Epithelial cell of esophagus (primary cell): ENCODE results near the gene SNX24.
A peak's percentile ranks its signal among the peaks of the same experiment; 100 is the strongest.

ENCODE experiments used
- DNase-seq: peaks from one replicate; pipeline ENCODE4 v3.0.0; 2010; ENCODE audit warnings: low read depth
- H3K4me3 ChIP-seq: 2 replicates; pipeline ENCODE4 v1.5.1; 2011; ENCODE audit warnings: mild to moderate bottlenecking, low read length, control low read depth
- TF ChIP-seq, protein P1 (sequence below): IDR thresholded peaks from 2 replicates; pipeline ENCODE4 v1.5.1; 2011; ENCODE audit warnings: low read depth, mild to moderate bottlenecking, low read length, control low read depth, inconsistent platforms; ENCODE audit not compliant: insufficient read depth; ENCODE audit errors: missing control alignments

SNX24 gene

DNA sequence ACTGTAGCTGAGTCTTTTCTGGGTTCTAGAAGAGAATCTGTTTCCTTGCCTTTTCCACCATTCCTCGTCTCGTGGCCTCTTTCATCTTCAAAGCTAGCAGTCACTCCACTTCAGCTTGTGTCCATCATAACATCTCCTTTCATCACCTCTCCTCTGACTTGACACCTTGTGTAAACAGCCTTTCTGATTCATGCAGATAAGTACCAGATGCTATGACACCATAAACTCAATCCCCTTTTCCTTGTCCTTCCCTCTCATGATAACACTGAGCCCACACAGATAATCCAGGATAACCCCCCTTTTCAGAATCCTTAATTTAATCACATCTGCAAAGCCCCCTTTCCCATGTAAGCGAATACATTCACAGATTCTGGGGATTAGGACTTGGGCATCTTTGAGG, 95.5 kb downstream of the SNX24 start:
- TF ChIP-seq, protein P1, sequence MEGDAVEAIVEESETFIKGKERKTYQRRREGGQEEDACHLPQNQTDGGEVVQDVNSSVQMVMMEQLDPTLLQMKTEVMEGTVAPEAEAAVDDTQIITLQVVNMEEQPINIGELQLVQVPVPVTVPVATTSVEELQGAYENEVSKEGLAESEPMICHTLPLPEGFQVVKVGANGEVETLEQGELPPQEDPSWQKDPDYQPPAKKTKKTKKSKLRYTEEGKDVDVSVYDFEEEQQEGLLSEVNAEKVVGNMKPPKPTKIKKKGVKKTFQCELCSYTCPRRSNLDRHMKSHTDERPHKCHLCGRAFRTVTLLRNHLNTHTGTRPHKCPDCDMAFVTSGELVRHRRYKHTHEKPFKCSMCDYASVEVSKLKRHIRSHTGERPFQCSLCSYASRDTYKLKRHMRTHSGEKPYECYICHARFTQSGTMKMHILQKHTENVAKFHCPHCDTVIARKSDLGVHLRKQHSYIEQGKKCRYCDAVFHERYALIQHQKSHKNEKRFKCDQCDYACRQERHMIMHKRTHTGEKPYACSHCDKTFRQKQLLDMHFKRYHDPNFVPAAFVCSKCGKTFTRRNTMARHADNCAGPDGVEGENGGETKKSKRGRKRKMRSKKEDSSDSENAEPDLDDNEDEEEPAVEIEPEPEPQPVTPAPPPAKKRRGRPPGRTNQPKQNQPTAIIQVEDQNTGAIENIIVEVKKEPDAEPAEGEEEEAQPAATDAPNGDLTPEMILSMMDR, result no peak
- DNase-seq, result no peak
- H3K4me3 ChIP-seq, result no peak overlapping the region

DNA sequence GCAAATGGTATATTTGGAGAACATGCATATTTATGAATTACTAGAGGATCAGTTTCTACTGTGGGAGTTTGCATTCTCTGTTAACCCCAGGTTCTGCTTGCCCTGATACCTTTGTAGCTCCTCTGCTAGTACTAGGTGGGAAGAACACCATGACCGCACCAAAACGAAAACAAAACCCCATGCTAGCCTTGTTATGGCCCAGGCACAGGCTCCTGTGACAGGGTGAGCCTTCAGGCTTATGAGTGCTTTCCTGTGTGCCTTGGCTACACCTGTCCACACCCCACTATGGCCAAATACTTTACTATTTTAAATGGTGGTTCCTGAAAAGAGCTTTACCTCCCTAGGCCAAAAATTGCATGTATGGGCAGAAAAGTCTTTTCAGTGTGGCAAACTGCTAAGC, 96.3 kb downstream of the SNX24 start:
- TF ChIP-seq, protein P1, result no peak
- H3K4me3 ChIP-seq, result no peak overlapping the region
- no peak for DNase-seq

DNA sequence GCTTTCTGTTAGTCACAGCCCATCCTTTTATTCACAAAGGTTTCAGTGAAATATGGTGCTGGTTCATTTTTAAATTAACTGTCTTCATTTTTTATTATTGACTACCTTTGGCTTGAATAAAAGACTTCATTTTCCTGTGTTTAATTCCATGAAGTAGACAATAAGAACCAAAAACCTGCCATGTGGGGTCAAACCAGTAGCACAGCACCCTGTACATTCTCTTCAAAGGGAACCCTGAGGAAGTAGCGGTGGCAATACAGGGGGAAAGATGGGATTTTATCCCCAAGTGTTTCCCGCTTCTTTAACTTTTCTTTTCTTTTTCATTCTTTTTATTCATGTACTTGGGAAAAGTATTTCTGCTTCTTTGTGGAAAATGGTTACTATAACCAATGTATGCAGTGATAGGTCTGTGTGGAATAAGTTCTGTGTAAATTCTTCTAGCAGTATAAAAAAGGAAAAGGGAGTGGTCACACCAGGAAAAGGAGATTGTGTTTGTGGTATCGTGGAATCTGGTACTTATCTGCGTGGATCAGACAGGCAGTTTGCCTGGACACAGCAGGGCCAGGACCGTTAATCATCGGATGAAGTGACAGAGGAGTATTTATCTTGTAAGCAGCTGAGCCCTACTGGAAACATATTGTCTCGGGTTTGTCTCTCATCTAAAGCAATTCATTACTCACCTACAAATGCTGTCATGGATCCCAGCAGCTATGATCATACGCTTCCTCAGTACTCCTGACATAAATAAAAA, 96.9 kb downstream of the SNX24 start:
- H3K4me3 ChIP-seq, result no peak overlapping the region
- peak; percentile 10 for DNase-seq
- TF ChIP-seq, protein P1, result no peak

DNA sequence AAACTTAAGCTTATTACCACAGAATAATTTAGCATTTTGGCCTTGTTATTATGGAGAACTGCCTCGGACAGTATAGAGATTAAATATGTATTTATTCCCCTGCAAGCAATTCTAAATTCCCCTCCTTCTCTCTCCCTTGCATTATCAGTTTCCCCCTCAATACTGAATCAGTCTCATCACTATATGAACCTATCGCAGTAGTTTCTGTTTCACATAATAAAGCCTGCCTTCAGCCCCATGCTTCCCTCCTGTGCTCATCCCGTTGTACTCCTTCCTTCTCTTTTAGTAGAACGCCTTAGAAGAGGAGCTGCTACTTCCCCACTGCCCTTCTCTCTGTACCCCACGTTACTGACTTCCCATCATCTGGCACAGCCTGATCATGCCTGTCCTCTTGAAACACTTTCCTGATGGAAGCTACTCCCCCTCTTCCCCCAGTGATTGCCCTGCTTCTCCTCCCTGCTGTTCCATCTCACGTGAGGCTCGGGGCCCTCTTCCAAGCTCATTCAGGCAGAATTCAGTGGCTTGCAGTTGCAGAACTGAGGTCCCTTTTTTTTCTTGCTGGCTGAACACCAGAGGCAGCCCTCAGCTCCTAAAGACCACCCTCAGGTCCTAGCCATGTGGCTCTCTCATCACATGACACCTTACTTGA, 97.8 kb downstream of the SNX24 start:
- no peak for DNase-seq
- TF ChIP-seq, protein P1, result no peak
- H3K4me3 ChIP-seq, result no peak overlapping the region

DNA sequence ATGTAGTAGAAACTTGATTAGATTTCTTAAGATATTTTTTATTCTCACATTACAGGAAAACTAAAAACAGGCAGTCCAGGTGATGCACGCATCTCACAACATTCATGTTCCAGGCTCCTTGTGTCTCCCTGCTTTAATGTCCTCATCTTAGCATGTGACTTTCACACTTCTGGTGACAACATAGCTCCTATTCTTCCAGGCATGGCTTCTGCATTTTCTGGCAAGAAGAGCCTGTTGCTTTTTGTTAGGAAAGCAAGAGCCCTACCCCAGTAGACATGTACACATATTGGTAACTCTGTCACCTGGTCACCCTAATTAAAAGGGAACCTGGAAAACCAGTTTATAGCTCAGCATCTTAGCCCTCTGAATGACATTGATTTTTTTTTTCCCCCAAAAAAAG, 98.6 kb downstream of the SNX24 start:
- H3K4me3 ChIP-seq, result no peak overlapping the region
- DNase-seq, result no peak
- TF ChIP-seq, protein P1, result no peak

DNA sequence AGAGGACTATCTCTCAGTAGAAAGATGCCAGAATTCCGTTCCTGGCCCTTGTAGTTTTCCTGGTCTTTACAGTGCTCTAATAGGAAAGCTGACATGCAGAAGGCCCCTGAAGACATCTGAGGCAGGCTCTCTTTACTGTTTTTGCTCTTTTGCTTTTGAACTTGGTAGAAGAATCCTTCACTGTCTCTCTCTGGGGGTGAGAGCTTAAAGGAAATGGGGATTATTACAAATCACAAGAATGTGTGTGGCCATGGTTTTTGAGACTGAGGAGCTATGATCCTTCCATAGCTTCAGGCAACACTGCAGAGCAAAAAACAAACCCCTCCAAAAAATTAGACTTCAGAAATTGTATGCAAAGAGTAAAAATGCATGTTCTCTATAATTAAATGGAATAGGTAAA, 102.0 kb downstream of the SNX24 start:
- DNase-seq, result no peak
- TF ChIP-seq, protein P1, result no peak
- H3K4me3 ChIP-seq, result no peak overlapping the region
